Measurements from ENCODE around the gene CHMP6. TPM values are rescaled to one million over a fixed set of nuclear protein-coding genes. Genes with fewer than 3 reads are reported as not detected.

Gene CHMP6
- total RNA-seq (2022; extraction: Qiagen RNA extraction): 31.3 to 38.0 TPM (median 34.9 TPM) in 5 replicates

DNA sequence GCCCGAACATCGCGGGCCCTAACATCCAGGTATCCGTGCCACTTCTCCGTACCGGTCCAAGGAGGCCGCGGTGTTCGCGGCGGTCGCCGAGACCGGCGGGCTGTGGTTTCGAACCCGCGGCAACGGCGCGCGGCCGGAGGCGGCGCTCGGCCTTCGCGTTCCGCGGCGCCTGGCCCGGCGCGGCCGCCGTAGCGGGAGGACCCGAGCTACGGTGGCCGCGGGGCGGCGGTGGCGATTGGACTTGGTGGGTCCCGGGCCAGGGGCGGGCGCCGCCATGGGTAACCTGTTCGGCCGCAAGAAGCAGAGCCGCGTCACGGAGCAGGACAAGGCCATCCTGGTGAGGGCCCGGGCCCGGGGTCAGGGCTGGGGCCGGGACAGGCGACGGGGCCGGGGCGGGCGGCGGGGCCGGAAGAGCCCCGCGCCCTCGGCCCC lies at the start of gene CHMP6:
Gene CHMP6 (plus strand): TSS at position 197 of the 432 bp plus-strand sequence. CDS start 78 bp downstream, at position 275.

DNA sequence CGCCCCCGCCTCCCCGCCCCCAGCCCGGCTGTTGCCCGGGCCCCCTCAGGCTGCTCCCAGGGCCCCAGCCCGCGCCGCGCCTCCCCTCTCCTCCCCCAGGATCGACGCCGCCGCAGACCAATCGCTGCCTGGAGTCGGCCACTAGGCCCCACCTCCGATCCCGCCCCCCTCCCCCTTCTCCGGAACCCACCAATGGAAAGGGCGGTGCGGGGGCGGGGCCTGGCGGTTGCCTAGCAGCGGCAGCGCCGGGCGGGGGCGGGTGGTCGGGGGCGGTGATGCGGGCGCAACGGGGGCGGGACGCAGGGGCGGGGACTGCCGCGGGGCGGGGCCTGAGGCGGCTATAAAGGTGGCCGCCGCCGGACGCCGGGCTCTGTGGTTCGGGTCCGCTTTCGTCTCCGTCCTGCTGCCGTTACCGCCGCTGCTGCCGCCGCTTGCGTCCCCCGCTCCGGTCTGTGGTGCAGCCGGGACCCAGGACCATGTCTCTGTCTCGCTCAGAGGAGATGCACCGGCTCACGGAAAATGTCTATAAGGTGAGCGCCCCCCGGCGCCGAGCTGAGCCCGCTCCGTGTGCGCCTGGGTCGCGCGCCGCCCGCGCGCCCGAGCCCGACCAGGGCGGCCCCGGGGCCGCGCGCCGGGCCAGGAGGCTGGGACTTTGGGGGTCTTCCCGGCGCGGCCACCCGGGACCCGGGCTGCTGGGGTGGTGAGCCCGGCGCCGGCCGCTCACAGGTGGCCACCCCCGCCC lies 43.3 kb downstream of the CHMP6 start, which contains the start of gene BAIAP2:
Gene BAIAP2 (plus strand): TSS at position 373 of the 742 bp plus-strand sequence. CDS start 104 bp downstream, at position 477.

Other genes starting within 250 kb of the CHMP6 start
- 58.9 to 78.5 TPM (median 71.2 TPM) in 5 replicates for gene BAIAP2, start 43.3 kb downstream of the CHMP6 start, total RNA-seq (2022; extraction: Qiagen RNA extraction)
- gene PVALEF, start 173.7 kb downstream of the CHMP6 start, total RNA-seq (2022; extraction: Qiagen RNA extraction): not detected in 5 replicates
- 0.23 to 0.66 TPM (median 0.60 TPM) in 5 replicates for gene AATK, start 174.4 kb downstream of the CHMP6 start, total RNA-seq (2022; extraction: Qiagen RNA extraction)
- gene CEP131, start 231.1 kb downstream of the CHMP6 start, total RNA-seq (2022; extraction: Qiagen RNA extraction): 6.4 to 9.2 TPM (median 8.7 TPM) in 5 replicates
- 16.2 to 34.3 TPM (median 32.5 TPM) in 5 replicates for gene TEPSIN, start 247.2 kb downstream of the CHMP6 start, total RNA-seq (2022; extraction: Qiagen RNA extraction)
- gene NDUFAF8, start 247.5 kb downstream of the CHMP6 start, total RNA-seq (2022; extraction: Qiagen RNA extraction): 97.3 to 237 TPM (median 217 TPM) in 5 replicates